ENCODE results near the gene IRX6. TPM values are rescaled to one million over a fixed set of nuclear protein-coding genes. Genes with fewer than 3 reads are reported as not detected.

IRX6 gene
- total and polyA plus RNA-seq, 2 donors (not counting 3 experiments of a cell fraction or from before 2014, with no cell fraction given), result not detected

GRCh38 chr16:55294931-55295342 lies 29.1 kb upstream of the IRX6 start:
- Histone ChIP-seq H3K27ac (ENCODE audit: insufficient read depth, low read depth, low read length) (no peak overlapping the region), H3K9me1 (replicated peaks; ENCODE audit: control insufficient read depth, extremely low read depth, insufficient read depth, low read length) (no peaks in the 10 kb centered on the region), H3K9me3 (replicated peaks; ENCODE audit: control insufficient read depth, insufficient read depth, low read length) (no peaks in the 10 kb centered on the region), H3K4me3 (replicated peaks in 1 of 3; ENCODE audit: insufficient read depth in 1 of 3, low read depth in 1 of 3, low read length in 3 of 3) (no peak overlapping the region), H2AFZ (ENCODE audit: low read depth, low read length) (no peak overlapping the region), H3K79me2 (ENCODE audit: control insufficient read depth, insufficient read depth, low read length) (no peaks in the 10 kb centered on the region), H4K20me1 (replicated peaks; ENCODE audit: control insufficient read depth, extremely low read depth, insufficient read depth, low read length) (no peaks in the 10 kb centered on the region), H3K4me1 (ENCODE audit: control insufficient read depth, extremely low read depth, insufficient read depth, low read length) (no peaks in the 10 kb centered on the region), H3K4me2 (ENCODE audit: insufficient read depth, low read length) (no peak overlapping the region), H3K27me3 (ENCODE audit: control insufficient read depth in 2 of 2, insufficient read depth in 2 of 2, low read length in 2 of 2) (no peaks in the 10 kb centered on the region), H3K36me3 (ENCODE audit: control insufficient read depth in 2 of 2, extremely low read depth in 1 of 2, insufficient read depth in 2 of 2, low read length in 2 of 2) (no peaks in the 10 kb centered on the region), H3K9ac (replicated peaks; ENCODE audit: extremely low read depth, insufficient read depth, low read length) (no peak overlapping the region)
- TF ChIP-seq POLR2AphosphoS5 (IDR thresholded peaks at IDR 0.05; ENCODE audit: insufficient read depth, low read depth, low read length), result no peak
- TF ChIP-seq GATA2 (IDR thresholded peaks at IDR 0.05; ENCODE audit: insufficient read depth, insufficient read length, low read depth, low read length), result no peak
- TF ChIP-seq MYC (IDR thresholded peaks at IDR 0.05; ENCODE audit: low read depth, low read length), result no peak
- no peak for TF ChIP-seq MAX (IDR thresholded peaks at IDR 0.05; ENCODE audit: insufficient read depth, insufficient read length)
- no peak for TF ChIP-seq FOS (IDR thresholded peaks at IDR 0.05; ENCODE audit: borderline replicate concordance, insufficient read depth, low read length)
- no peak for TF ChIP-seq JUN (IDR thresholded peaks at IDR 0.05; ENCODE audit: borderline replicate concordance, insufficient read depth, insufficient read length, low read depth)
- TF ChIP-seq EZH2 (IDR thresholded peaks at IDR 0.05; ENCODE audit: borderline replicate concordance, low read depth, low read length, severe bottlenecking), result no peak
- no peak for TF ChIP-seq POLR2A (IDR thresholded peaks at IDR 0.05; ENCODE audit: low read depth, low read length)
- no peak for TF ChIP-seq CTCF (IDR thresholded peaks at IDR 0.05; ENCODE audit: extremely low read depth in 1 of 2, insufficient read depth in 1 of 2, low read depth in 1 of 2, low read length in 2 of 2)
- BruUV-seq (replicated peaks), result no TSS peak
- FAIRE-seq (no peak), DNase-seq (ENCODE audit: low read depth, low spot score) (no peak)
- CTCF ChIA-PET, result no interaction called here
- POLR2A ChIA-PET, result no interaction called here
- intact Hi-C loops (cut with micrococcal nuclease), result no loop called here
- dilution Hi-C loops (cut with MboI; ENCODE audit: extremely low pct_ligation_motif_present, low sequenced_read_pairs), result no loop called here

Measured in endothelial cell of umbilical vein (primary cell).